ENCODE data around the gene MAGEA4.

MAGEA4 gene

DNA sequence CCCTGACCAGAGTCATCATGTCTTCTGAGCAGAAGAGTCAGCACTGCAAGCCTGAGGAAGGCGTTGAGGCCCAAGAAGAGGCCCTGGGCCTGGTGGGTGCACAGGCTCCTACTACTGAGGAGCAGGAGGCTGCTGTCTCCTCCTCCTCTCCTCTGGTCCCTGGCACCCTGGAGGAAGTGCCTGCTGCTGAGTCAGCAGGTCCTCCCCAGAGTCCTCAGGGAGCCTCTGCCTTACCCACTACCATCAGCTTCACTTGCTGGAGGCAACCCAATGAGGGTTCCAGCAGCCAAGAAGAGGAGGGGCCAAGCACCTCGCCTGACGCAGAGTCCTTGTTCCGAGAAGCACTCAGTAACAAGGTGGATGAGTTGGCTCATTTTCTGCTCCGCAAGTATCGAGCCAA, 11.0 kb downstream of the MAGEA4 start:
- DNase-seq (ENCODE audit: low read depth in 2 of 2), result no peak

DNA sequence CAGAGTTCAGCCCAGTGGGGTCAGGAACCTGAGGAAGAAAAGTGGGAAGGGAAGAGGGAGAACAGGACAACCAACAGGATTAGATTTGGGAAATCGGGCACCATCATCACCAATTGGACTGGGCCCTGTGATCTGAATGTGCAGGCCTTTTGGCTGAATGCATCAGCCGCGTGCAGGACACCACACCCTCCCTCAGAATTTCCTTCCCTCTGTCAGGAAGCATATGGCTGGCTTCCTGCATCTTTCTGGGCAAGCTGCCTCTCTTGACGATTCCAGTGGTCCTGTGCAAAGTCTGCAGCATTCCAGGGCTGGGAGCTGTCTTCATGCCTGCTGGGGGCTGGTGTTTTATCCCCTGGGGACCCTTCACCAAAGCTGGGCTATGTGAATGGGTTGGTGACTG, 16.4 kb downstream of the MAGEA4 start:
- no peak for DNase-seq (ENCODE audit: low read depth in 2 of 2)

DNA sequence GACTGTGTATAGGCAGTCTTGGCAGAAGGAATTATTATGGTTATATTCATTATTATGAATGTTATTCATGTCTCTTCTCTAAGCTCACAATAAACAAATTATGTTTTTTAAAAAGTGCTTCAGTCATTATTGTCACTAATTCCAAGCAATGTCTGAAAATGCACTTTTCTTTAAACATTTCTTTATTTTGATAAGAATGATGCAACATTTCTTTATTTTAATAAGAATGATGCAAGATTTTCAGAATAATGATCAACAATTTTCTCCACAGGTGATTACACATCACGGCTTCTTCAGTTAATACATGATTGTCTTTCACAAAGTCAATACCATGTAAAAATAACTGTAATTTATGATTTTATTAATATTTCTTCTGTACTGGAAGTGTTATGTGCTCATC, 22.7 kb downstream of the MAGEA4 start:
- DNase-seq (ENCODE audit: low read depth in 2 of 2), result no peak

DNA sequence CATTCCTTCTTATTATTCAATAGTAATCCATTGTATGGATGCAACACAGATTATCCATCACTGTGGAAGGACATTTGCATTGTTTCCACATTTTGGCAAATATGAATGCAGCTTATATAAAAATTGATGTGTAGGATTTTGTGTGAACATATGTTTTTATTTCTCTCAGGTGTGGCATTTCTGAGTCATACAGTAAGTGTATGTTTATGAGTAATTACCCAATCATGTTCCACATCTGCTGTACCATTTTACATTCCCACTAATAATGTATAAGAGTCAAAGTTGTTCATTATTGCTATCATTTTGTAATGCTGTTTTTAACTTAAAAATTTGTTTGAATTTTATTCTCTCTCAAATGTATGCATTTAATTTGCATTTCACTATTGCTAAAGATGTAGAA, 25.5 kb downstream of the MAGEA4 start:
- no peak for DNase-seq (ENCODE audit: low read depth in 2 of 2)

DNA sequence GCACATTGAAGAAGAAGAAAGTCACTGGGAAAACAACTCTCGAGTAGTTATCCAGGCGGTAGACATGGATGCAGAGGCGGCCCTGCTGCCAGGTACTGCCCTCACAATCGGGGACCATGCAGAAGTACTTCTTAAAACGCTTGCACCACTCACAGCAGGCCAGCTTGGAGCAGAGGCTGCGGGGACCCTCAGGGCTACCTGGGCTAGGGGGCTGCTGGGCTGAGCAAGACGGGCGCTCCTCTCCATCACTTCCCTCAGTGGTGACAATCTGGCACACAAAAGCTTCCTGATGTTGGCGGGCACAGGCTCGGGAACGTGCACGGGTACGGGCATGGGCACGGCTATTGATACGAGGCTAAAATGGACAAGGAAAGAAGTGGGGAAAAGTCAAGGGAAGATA, 42.0 kb downstream of the MAGEA4 start:
- DNase-seq (ENCODE audit: low read depth in 2 of 2), result no peak

DNA sequence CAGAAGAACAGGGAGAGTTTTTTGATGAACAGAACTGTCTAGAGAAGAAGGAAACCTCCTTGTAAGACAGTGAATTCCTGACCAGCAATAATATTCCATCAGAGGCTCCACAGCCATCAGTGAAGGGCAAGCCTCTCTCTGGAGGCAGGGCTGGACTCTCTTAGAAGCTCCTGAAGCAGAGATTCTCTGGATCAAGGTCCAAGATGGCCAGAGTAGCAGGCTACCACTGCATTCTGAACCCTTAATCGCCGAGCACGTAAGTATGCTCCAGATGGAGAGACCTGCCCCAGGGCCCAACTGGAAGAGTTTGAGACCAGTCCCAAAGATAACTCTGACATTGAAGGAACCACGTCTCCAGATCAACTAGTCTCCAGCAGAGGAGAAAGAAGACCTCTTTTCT, 45.4 kb downstream of the MAGEA4 start:
- no peak for DNase-seq (ENCODE audit: low read depth in 2 of 2)

DNA sequence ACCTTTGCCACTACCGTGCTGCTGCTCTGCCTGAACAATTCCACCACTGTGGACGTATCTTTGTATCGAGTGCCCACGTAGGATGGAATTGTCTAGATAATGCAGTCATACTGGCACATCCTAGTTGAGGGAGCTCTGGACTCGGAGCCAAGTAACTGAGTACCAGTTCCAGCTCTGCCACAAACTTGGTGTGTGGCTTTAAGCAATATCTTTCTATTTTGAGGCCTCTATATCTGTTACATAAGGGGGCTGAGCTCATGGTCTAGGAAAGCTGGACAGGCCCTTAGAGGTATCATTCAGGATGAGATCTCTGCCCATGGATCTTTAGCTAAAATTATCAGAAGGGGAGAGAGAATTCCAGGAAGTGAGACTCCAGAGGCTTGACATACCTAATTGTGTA, 49.3 kb downstream of the MAGEA4 start:
- no peak for DNase-seq (ENCODE audit: low read depth in 2 of 2)

DNA sequence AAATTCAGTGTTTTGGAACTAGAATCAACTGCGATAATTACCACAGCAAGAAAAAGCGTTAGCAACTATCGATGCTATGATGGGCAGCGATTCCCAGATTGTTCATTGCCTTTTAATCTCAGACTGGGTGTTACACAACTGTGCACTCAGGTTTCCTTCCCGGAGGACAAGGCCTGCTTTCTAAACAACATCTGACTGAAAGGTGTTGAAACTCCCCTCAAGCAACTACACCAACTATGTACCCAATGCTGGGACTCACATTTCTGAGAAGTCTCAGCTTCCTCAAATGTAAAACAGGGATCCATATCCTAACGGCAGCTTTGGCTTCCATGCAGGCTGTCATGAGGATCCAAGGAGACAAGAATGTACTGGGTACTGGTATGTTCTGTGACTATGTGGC, 53.5 kb downstream of the MAGEA4 start:
- no peak for DNase-seq (ENCODE audit: low read depth in 2 of 2)

DNA sequence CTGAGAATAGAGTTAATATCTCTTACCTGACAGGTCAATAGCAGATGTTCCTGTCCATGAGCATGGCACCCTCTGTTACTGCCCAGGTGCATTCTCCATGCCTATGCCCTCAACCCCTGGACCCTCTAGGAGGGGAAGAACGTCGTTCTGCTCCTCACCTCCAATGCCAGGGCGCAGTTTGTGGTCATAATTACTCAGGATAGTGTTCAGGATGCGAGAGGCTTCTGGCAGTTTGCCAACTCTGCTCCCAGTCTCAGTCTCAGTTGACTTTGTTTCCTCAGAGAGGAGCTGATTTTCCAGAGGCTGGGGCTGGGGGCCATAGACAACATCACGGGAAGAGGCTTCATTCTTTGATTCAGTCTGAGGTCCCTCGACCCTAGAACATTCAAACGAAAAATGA, 57.3 kb downstream of the MAGEA4 start:
- no peak for DNase-seq (ENCODE audit: low read depth in 2 of 2)

DNA sequence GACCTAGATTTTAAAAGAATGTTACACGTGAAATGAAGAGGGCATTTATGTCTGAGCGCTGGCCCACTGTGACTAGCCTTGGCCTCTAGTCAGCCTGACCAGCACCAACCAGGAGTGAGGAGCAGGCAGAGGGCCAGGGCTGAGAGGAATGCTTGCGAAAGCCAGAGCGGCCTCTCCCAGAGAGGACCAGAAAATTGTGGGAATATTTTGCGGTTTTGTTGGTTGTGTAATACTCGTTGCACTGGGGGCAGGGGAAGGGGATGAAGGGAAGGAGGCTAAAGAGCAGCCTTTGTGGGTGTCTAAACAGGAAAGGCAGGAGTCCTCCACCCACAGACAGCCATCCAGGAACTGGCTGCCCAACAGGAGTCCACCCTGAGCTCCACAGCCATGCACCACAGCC, 58.0 kb downstream of the MAGEA4 start:
- DNase-seq (ENCODE audit: low read depth in 2 of 2), result no peak

DNA sequence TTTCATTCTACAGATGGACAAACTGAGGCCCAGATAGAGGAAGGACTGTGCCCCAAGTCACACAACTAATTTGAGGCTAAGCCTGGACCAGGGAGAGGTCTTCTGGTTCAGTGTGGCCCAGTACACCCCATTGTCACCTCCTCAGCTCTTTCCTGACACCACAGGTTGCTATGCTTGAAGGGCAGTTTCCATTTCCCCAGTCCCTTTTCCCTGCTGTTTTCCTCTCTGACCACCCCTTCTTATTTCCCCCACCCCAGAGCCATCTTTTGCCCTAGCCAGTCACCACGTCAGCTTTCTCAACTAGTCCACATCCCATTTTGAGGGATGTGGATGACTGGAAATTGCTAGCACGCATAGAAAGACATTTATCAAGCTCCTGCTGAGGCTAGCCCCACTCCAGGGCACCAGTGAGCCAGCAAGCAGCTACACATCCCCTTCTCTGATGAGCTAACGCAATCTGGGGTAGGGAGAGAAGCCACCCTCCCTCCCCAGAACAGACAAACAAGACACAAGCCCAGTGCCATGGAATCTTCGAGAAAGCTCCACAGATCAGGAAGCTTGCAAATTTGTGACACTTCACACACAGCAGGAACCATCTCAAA, 60.5 kb downstream of the MAGEA4 start:
- no peak for DNase-seq (ENCODE audit: low read depth in 2 of 2)

DNA sequence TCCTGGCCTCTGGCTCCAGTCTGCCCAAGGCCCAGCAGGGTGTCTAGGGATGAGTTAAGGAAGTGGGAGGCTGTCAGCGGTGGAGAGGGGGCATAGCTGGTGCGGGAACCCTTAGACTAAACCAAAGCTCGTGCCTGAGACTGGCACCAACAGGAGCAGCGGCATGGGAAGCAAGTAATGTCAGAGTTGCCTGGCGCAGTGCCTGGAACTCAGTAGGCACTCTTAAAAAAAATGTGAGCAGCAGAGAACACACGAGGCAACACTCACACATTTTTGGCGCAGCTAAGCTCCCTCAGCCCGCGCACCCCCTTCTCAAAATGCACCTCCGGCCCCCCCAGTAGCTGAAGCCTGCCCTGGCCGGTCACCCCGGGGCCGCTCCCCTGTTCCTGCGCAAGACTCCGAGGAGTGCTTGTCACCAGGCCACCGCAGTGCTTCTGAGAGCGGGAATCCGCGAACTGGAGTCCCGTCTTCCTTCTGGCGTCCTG, 61.2 kb downstream of the MAGEA4 start:
- no peak for DNase-seq (ENCODE audit: low read depth in 2 of 2)
